Kidney epithelial cell (primary cell): ENCODE measurements around the gene SLC23A2. TPM values are rescaled to one million over a fixed set of nuclear protein-coding genes. Genes with fewer than 3 reads are reported as not detected.

ENCODE experiments used
- DNase-seq: peaks from one replicate; pipeline ENCODE4 v3.0.0-alpha.2; 2010; ENCODE audit warnings: low read depth
- H3K27me3 ChIP-seq: 2 replicates; pipeline ENCODE4 v1.6.0; 2011; ENCODE audit warnings: low read length; ENCODE audit not compliant: control insufficient read depth, insufficient read depth
- H3K36me3 ChIP-seq: 2 replicates; pipeline ENCODE4 v1.5.1; 2011; ENCODE audit warnings: low read length; ENCODE audit not compliant: control insufficient read depth, insufficient read depth
- H3K4me3 ChIP-seq: 2 replicates; pipeline ENCODE4 v1.5.1; 2011; ENCODE audit warnings: low read depth, mild to moderate bottlenecking, control low read depth, low read length
- CTCF ChIP-seq: IDR thresholded peaks from 2 replicates; pipeline ENCODE4 v1.5.1; 2011; ENCODE audit warnings: mild to moderate bottlenecking, moderate library complexity, low read length, control low read depth, inconsistent platforms; ENCODE audit not compliant: insufficient read depth, poor library complexity, severe bottlenecking
- total RNA-seq: library from RNA; depleted of rRNA; stranded (reverse); fragments of >200 nt; gene quantifications from 2 replicates; pipeline ENCODE4 v1.2.3, GENCODE V29; 2015

Gene SLC23A2
- total RNA-seq = 20.1 and 21.4 TPM in 2 replicates

GRCh38 chr20:5001174-5002076 is at the start of gene SLC23A2:
Gene SLC23A2, minus strand, starts transcription at chr20:5001510. Its CDS starts 68,948 bp downstream, at chr20:4932562.
- Histone ChIP-seq H3K4me3 (peak within 1 kb of the TSS; percentile 70), H3K36me3 (no peaks in the 10 kb centered on the region), H3K27me3 (no peaks in the 10 kb centered on the region)
- DNase-seq = no peak
- TF ChIP-seq CTCF = no peak

GRCh38 chr20:5046656-5047339 is 45.5 kb upstream of the SLC23A2 start:
- no peak for DNase-seq
- H3K36me3 ChIP-seq = no peaks in the 10 kb centered on the region
- no peak overlapping the region for H3K4me3 ChIP-seq
- no peak for TF ChIP-seq CTCF
- H3K27me3 ChIP-seq = no peaks in the 10 kb centered on the region

- Histone ChIP-seq H3K27me3 (no peaks in the 10 kb centered on the region), H3K4me3 (no peak overlapping the region), H3K36me3 (no peaks in the 10 kb centered on the region)
- no peak for DNase-seq
- TF ChIP-seq CTCF = no peak
These were observed 44.6 kb upstream of the SLC23A2 start for GRCh38 chr20:5045906-5046305.

- no peaks in the 10 kb centered on the region for H3K36me3 ChIP-seq
- H3K27me3 ChIP-seq = no peaks in the 10 kb centered on the region
- DNase-seq = no peak
- no peak overlapping the region for H3K4me3 ChIP-seq
- no peak for TF ChIP-seq CTCF
These were observed 42.8 kb upstream of the SLC23A2 start for GRCh38 chr20:5044075-5044620.

- no peak overlapping the region for H3K4me3 ChIP-seq
- no peaks in the 10 kb centered on the region for H3K27me3 ChIP-seq
- DNase-seq = no peak
- H3K36me3 ChIP-seq = no peaks in the 10 kb centered on the region
- no peak for TF ChIP-seq CTCF
These were observed 40.1 kb upstream of the SLC23A2 start for GRCh38 chr20:5041433-5041832.
